Ecto neural progenitor cell (in vitro differentiated cells): ENCODE results near the gene TOX4.
"Not testable (repeated sequence)": the region's sequence is repeated elsewhere in the genome, so short reads cannot be mapped to it uniquely, and the experiment has no call there.

Experiments
- DNase-seq: peaks from one replicate; pipeline ENCODE4 v3.0.0-alpha.2; 2018; ENCODE audit warnings: low spot score

TOX4 gene

GRCh38 chr14:21476925-21477681 lies at the start of gene TOX4, which contains the start of gene RAB2B:
Gene TOX4 (plus strand): TSS chr14:21477195. CDS start chr14:21477279, 84 bp downstream.
Gene RAB2B (minus strand): TSS chr14:21476959. CDS start chr14:21476872, 87 bp downstream.
- DNase-seq = peak; percentile 97

GRCh38 chr14:21428930-21429329 lies 48.1 kb upstream of the TOX4 start:
- DNase-seq = no peak

- DNase-seq = no peak
Measured at GRCh38 chr14:21431126-21431525, 45.9 kb upstream of the TOX4 start.

GRCh38 chr14:21436567-21437062 lies 40.4 kb upstream of the TOX4 start:
- no peak for DNase-seq

GRCh38 chr14:21437063-21437901 lies 39.7 kb upstream of the TOX4 start:
- DNase-seq = peak; percentile 98

GRCh38 chr14:21440859-21441258 lies 36.1 kb upstream of the TOX4 start:
- no peak for DNase-seq

- DNase-seq = not testable (repeated sequence)
Measured at GRCh38 chr14:21442657-21443056, 34.3 kb upstream of the TOX4 start.

- DNase-seq = no peak
Measured at GRCh38 chr14:21449899-21450216, 27.1 kb upstream of the TOX4 start.

- DNase-seq = no peak
Measured at GRCh38 chr14:21454843-21455544, 22.0 kb upstream of the TOX4 start.

GRCh38 chr14:21455592-21455911 lies 21.4 kb upstream of the TOX4 start:
- no peak for DNase-seq

- peak; percentile 98 for DNase-seq
Measured at GRCh38 chr14:21455912-21456667, 20.9 kb upstream of the TOX4 start, which contains the start of gene CHD8. Gene CHD8 (minus strand): TSS chr14:21456123. CDS start chr14:21431643, 24,480 bp downstream.

- no peak for DNase-seq
Measured at GRCh38 chr14:21467616-21468015, 9.4 kb upstream of the TOX4 start.

- DNase-seq = no peak
Measured at GRCh38 chr14:21475767-21476522, 1.1 kb upstream of the TOX4 start.

GRCh38 chr14:21476523-21476924 lies 471 bp upstream of the TOX4 start:
- DNase-seq = peak; percentile 86

- DNase-seq = no peak
Measured at GRCh38 chr14:21486640-21487087, 9.7 kb downstream of the TOX4 start.

GRCh38 chr14:21494902-21495762 lies 18.1 kb downstream of the TOX4 start:
- DNase-seq = no peak

GRCh38 chr14:21496453-21496852 lies 19.5 kb downstream of the TOX4 start:
- DNase-seq = no peak

- no peak for DNase-seq
Measured at GRCh38 chr14:21498540-21499526, 21.8 kb downstream of the TOX4 start.

GRCh38 chr14:21501568-21501967 lies 24.6 kb downstream of the TOX4 start:
- no peak for DNase-seq
